SHP77 (cell line): ENCODE data around the gene EFEMP2.
"Not testable (repeated sequence)": the region's sequence is repeated elsewhere in the genome, so short reads cannot be mapped to it uniquely, and the experiment has no call there.

Experiments
- DNase-seq, 2 experiments: peaks; one replicate each; lab custom pipeline; 2025; lab: John Stamatoyannopoulos, UW

Gene EFEMP2

DNA sequence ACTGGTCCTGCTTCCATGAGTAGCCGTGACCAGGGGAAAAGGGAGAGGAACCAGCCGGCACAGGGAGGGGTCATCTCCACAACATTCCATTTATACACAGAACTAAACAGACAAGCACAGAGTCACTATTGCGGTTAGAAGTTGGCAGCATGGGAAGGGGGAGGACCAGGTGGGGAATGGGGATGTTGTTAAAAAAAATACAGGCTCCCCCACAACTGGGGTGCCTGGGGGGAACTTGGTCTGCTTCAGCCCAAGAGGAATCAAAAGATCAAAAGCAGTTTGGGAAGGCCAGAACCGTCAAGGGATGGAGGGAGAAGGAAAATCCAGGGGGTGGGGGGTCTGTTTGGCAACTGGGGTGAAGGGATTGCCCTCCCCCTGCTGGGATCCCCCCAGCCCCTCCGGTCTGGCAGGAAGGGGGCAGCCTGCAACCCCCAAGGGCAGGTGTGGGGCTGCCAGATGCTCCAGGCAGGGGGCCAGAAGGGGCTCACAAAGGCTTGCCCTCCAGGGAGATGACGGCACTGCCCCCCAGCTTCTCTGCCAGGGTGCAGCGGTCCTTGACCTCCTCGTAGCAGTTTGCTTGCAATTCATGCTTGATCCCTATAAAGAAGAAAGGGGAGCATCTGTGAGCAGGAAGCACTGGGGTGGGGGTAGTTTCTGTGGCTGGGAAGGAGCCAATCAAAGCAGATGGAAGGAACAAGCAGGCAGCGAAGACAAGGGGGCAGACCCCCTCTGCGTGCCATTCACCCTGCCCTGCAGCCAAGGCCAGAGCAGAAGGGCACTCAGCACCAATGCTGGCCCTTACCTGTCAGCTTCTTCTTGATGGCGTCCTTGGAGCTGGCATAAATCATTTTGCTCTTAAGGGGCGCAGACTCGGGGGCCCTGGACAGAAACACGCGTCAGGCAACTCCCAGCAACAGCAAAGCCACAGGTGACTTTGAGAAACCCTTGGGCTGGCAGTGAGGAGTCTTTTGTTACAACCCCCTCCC lies 17.5 kb downstream of the EFEMP2 start:
- no peak for DNase-seq

- DNase-seq = no peak
Observed at GRCh38 chr11:65854161-65854592, 18.4 kb downstream of the EFEMP2 start.

- DNase-seq = no peak
Observed at GRCh38 chr11:65853246-65853979, 19.2 kb downstream of the EFEMP2 start.

GRCh38 chr11:65852508-65853245 lies 19.9 kb downstream of the EFEMP2 start:
- no peak for DNase-seq

GRCh38 chr11:65851811-65852507 lies 20.6 kb downstream of the EFEMP2 start:
- no peak for DNase-seq

DNA sequence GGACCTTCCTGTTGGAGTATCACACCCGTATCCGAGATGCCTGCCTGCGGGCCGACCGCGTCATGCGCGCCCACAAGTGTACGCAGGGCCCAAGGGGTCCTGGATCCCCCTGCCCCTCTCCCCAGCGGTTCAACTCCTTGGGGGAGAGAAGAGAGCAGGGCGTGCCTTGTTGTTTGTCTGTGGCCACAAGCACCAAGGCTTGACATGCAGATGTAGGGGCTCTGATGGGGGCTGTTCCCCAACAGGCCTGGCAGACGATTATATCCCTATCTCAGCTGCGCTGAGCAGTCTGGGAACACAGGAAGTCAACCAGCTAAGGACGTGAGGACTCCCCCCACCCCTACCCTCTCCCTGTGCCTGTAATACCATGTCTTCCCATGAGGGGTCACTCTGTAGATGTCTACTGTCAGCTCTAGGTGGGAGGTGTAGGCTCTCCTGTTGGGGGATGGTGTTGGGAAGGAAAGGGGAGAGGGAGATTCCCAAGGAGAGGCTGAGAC lies 21.5 kb downstream of the EFEMP2 start:
- no peak for DNase-seq

- DNase-seq = no peak
Observed at GRCh38 chr11:65850217-65851082, 22.1 kb downstream of the EFEMP2 start.

- no peak for DNase-seq
Observed at GRCh38 chr11:65849771-65850216, 22.8 kb downstream of the EFEMP2 start.

DNA sequence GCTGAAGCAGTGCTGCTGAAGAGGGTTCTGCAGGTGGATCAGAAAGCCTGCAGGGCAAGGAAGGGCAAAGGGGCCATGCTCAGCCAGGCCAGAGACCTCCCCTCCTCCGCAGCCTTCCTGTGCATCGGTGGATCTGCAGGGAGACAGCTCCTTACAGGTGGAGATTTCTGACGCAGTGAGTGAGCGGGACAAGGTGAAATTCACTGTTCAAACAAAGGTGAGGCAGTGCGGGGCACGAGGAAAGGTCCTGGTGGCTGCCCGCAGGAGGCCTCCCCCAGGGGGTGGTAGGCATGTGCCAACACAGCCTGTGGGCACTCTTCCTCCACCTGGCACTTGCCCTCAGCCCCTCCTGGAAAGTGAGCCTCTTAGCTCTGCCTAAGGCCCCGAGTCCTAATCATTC lies 23.2 kb downstream of the EFEMP2 start:
- no peak for DNase-seq

DNA sequence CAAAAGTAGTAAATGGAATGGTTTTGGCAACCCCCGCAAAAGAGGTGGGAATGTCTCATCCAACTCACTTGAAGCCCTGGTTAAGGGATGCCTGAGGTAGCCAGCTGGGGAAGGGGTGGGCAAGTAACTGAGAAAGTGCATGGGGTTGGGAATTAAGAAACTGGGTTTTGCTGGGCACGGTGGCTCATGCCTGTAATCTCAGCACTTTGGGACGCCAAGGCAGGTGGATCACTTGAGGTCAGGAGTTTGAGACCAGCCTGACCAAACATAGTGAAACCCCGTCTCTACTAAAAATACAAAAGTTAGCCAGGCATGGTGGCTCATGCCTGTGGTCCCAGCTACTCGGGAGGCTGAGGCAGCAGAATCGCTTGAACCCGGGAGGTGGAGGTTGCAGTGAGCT lies 23.9 kb downstream of the EFEMP2 start:
- DNase-seq = not testable (repeated sequence)

GRCh38 chr11:65847746-65848145 lies 24.9 kb downstream of the EFEMP2 start:
- no peak for DNase-seq

DNA sequence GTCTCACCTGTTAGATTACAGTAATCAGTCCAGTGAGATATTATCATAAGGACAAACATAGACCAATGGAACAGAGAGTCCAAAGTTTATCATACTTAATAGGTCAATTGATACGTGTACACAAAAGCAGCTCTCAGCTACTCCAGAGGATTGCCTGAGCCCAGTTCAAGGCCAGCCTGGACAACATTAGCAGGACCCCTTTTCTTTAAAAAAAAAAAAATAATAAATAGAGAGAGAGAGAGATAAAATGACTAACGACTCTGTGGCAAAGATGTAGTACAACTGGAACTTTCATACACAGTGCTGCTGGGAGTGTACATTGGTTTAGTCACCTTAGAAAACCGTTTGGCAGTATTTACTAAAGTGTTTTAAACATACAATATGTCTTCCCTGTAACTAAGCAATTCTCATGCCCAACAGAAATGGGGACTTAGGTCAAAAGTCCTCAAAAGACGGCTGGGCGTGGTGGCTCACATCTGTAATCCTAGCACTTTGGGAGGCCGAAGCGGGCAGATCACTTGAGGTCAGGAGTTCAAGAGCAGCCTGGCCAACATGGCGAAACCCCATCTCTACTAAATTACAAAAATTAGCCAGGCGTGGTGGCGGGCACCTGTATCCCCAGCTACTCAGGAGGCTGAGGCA lies 28.2 kb downstream of the EFEMP2 start:
- no peak for DNase-seq

- no peak for DNase-seq
Observed at GRCh38 chr11:65843811-65844210, 28.8 kb downstream of the EFEMP2 start.

DNA sequence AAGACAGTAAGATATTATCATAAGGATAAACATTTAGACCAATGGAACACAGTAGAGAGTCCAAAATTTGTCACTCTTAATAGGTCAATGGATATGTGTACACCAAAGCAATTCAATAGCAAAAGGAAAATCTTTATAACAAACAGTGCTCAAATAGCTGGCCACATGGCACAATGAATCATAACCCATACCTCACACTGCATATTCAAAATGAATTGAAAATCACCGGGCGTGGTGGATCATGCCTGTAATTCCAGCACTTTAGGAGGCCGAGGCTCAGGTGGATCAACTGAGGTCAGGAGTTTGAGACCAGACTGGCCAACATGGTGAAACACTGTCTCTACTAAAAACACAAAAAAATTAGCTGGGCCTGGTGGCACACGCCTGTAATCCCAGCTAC lies 30.5 kb downstream of the EFEMP2 start:
- DNase-seq = no peak

DNA sequence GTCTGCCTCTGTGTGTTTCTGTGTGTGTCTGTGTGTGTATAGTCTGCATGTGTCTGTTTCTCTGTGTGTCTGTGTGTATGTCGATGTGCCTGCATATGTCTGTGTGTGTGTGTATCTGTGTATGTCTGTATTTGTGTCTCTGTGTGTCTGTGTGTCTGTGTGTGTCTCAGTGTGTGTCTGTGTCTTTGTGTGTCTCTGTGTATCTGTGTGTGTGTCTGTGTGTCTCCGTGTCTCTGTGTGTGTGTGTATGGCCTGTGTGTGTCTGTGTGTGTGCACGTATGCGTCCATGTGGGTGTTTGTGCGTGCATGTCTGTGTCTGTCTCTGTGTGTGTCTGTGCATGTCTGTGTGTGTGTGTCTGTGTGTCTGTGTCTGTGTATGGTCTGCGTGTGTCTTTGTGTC lies 38.4 kb downstream of the EFEMP2 start:
- DNase-seq = no peak

DNA sequence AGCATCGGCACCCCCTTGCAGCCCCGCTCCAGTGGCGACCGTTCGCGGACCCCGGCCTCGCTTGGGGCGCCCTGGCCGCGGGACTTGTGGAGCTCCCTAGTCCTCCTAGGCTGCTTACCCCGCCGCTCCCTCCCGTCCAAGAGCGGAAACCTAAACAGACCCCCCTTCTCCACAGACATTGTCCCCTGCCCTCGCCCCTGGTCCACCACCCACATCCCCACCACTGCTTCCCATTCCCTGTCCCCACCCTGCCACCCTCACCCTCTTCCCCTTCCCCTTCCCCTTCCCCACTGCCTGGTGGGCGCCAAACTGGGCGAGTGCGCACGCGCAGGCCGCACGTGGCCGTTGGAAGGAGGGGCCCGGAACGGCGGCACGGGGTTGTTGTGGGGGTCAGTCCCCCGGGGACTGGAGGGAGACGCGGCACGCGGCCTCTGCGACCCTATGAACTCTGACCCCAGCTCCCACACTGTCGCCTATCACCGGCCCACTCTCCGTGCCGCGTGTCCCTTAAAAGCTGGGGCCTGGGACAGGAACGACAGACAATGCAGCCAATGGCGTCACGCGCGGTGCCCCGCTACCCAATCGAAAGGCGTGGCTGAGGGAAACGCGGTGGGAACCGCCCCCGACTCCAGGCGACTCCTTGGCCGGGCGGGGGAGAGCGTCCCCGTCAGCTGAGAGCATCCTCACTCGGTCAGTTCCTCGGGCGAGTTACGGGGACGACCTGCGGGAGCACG lies 39.1 kb downstream of the EFEMP2 start, which contains the start of gene SNX32:
SNX32 (plus strand) TSS at position 667 of the 734 bp plus-strand sequence. CDS start 103 bp downstream, outside the sequence.
- DNase-seq = peak; percentile 57 to 70

DNA sequence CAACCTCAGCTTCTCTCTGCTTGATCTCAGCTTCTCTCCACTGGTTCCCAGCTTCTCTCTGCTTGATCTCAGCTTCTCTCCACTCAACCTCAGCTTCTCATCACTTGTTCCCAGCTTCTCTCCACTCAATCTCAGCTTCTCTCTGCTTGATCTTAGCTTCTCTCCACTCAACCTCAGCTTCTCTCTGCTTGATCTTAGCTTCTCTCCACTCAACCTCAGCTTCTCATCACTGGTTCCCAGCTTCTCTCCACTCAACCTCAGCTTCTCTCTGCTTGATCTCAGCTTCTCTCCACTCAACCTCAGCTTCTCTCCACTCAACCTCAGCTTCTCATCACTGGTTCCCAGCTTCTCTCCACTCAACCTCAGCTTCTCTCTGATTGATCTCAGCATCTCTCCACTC lies 40.4 kb downstream of the EFEMP2 start:
- DNase-seq = not testable (repeated sequence)

DNA sequence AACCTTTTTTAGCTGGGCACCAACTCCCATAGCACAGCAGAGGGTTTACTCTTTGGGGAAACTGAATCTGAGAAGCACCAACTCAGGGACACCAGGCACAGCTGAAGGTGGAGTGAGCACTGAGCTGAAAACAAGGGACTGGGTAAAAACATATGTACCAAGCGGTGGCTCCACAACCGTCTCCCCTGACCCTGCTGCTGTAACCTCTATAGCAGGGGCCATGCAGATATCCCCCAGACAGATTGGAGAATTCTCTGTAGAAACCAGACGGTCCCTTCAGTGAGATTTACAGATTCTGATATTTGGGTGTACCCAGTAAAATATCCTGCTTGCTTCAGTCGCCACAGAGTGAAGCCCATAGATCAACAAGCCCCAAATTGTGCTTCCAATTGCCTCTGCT lies 43.1 kb downstream of the EFEMP2 start:
- DNase-seq = no peak
